RWPE2 (cell line): Measurements from ENCODE around the gene S100A8.

Source experiments
- ATAC-seq: fragments of 200-7000 bp; cut with Tn5 transposase; 3 replicates; pipeline ENCODE4 v1.9.1; 2021; ENCODE audit warnings: low read depth
- DNase-seq: peaks from one replicate; pipeline ENCODE4 v3.0.0-alpha.2; 2020; ENCODE audit warnings: low spot score
- H3K27ac ChIP-seq: fragments of 450-650 bp; 2 replicates; pipeline ENCODE4 v1.5.1; 2017; ENCODE audit warnings: mild to moderate bottlenecking; ENCODE audit not compliant: poor library complexity, severe bottlenecking
- H3K27me3 ChIP-seq: fragments of 250-450 bp; sonication (Bioruptor Pico); 2 replicates; pipeline ENCODE4 v1.5.1; 2021; ENCODE audit warnings: mild to moderate bottlenecking, moderate library complexity; ENCODE audit not compliant: insufficient read depth, poor library complexity, severe bottlenecking
- H3K36me3 ChIP-seq: fragments of 250-450 bp; sonication (Bioruptor Pico); 2 replicates; pipeline ENCODE4 v1.5.1; 2020; ENCODE audit warnings: low read depth, mild to moderate bottlenecking, moderate library complexity
- H3K4me1 ChIP-seq: fragments of 250-450 bp; sonication (Bioruptor Pico); 2 replicates; pipeline ENCODE4 v1.5.1; 2021; ENCODE audit warnings: mild to moderate bottlenecking, moderate library complexity; ENCODE audit not compliant: insufficient read depth, poor library complexity, severe bottlenecking
- H3K4me3 ChIP-seq: fragments of 250-450 bp; sonication (Bioruptor Pico); 2 replicates; pipeline ENCODE4 v1.5.1; 2021; ENCODE audit warnings: mild to moderate bottlenecking, moderate library complexity; ENCODE audit not compliant: severe bottlenecking
- H3K9me3 ChIP-seq: fragments of 250-450 bp; sonication (Bioruptor Pico); 2 replicates; pipeline ENCODE4 v1.5.1; 2021; ENCODE audit warnings: mild to moderate bottlenecking, moderate library complexity; ENCODE audit not compliant: severe bottlenecking
- CTCF ChIP-seq: fragments of 450-650 bp; IDR thresholded peaks from one replicate; pipeline ENCODE4 v1.5.1; 2017; ENCODE audit warnings: mild to moderate bottlenecking, moderate library complexity; ENCODE audit not compliant: poor library complexity, severe bottlenecking

The S100A8 gene

GRCh38 chr1:153367090-153367489 lies 23.8 kb downstream of the S100A8 start:
- no peaks in the 10 kb centered on the region for H3K9me3 ChIP-seq
- no peak overlapping the region for H3K27ac ChIP-seq
- no peak for ATAC-seq
- H3K36me3 ChIP-seq = no peaks in the 10 kb centered on the region
- no peaks in the 10 kb centered on the region for H3K27me3 ChIP-seq
- no peak for DNase-seq
- peaks cover 16% of the 10 kb centered on the region for H3K4me1 ChIP-seq
- TF ChIP-seq CTCF = no peak
- no peak overlapping the region for H3K4me3 ChIP-seq

GRCh38 chr1:153366261-153366660 lies 24.6 kb downstream of the S100A8 start:
- peaks cover 16% of the 10 kb centered on the region for H3K4me1 ChIP-seq
- no peak for ATAC-seq
- no peak overlapping the region for H3K4me3 ChIP-seq
- no peaks in the 10 kb centered on the region for H3K9me3 ChIP-seq
- H3K27ac ChIP-seq = no peak overlapping the region
- DNase-seq = no peak
- no peaks in the 10 kb centered on the region for H3K27me3 ChIP-seq
- H3K36me3 ChIP-seq = no peaks in the 10 kb centered on the region
- no peak for TF ChIP-seq CTCF

- no peak for TF ChIP-seq CTCF
- H3K9me3 ChIP-seq = no peaks in the 10 kb centered on the region
- no peak overlapping the region for H3K27ac ChIP-seq
- no peaks in the 10 kb centered on the region for H3K36me3 ChIP-seq
- no peak overlapping the region for H3K4me3 ChIP-seq
- no peak for DNase-seq
- no peaks in the 10 kb centered on the region for H3K27me3 ChIP-seq
- peaks cover 16% of the 10 kb centered on the region for H3K4me1 ChIP-seq
- no peak for ATAC-seq
Measured at GRCh38 chr1:153365696-153366095, 25.2 kb downstream of the S100A8 start.

- Histone ChIP-seq H3K9me3 (no peaks in the 10 kb centered on the region), H3K4me1 (peaks cover 16% of the 10 kb centered on the region), H3K36me3 (no peaks in the 10 kb centered on the region), H3K4me3 (no peak overlapping the region), H3K27me3 (no peaks in the 10 kb centered on the region), H3K27ac (no peak overlapping the region)
- DNase-seq = no peak
- TF ChIP-seq CTCF = peak; percentile 28
- peak; percentile 94 for ATAC-seq
Measured at GRCh38 chr1:153364766-153365666, 25.9 kb downstream of the S100A8 start.

- no peak overlapping the region for H3K4me3 ChIP-seq
- no peak for TF ChIP-seq CTCF
- H3K27me3 ChIP-seq = no peaks in the 10 kb centered on the region
- DNase-seq = no peak
- no peak overlapping the region for H3K27ac ChIP-seq
- no peaks in the 10 kb centered on the region for H3K9me3 ChIP-seq
- no peak for ATAC-seq
- H3K4me1 ChIP-seq = peaks cover 16% of the 10 kb centered on the region
- H3K36me3 ChIP-seq = no peaks in the 10 kb centered on the region
Measured at GRCh38 chr1:153364156-153364555, 26.7 kb downstream of the S100A8 start.
